GM21360 (cell line): ENCODE measurements around the gene APOBEC3F.

Source experiments
- ATAC-seq: cut with Tn5 transposase; IDR thresholded peaks from one replicate; pipeline ENCODE4 v1.9.1; 2021; ENCODE audit warnings: mild to moderate bottlenecking, moderate library complexity; ENCODE audit not compliant: unreplicated experiment

Gene APOBEC3F

GRCh38 chr22:39090426-39091064 lies 49.9 kb downstream of the APOBEC3F start:
- ATAC-seq: no peak

- no peak for ATAC-seq
These were observed 50.7 kb downstream of the APOBEC3F start for GRCh38 chr22:39091126-39092081.

- ATAC-seq: no peak
These were observed 51.6 kb downstream of the APOBEC3F start for GRCh38 chr22:39092111-39092862.

- no peak for ATAC-seq
These were observed 54.2 kb downstream of the APOBEC3F start for GRCh38 chr22:39094717-39095389.

GRCh38 chr22:39095971-39096370 lies 55.3 kb downstream of the APOBEC3F start:
- no peak for ATAC-seq

- ATAC-seq: no peak
These were observed 56.7 kb downstream of the APOBEC3F start, which contains the start of gene APOBEC3H for GRCh38 chr22:39097098-39098020. Gene APOBEC3H (plus strand): TSS chr22:39097244. CDS start chr22:39100279, 3,035 bp downstream.

- no peak for ATAC-seq
These were observed 57.4 kb downstream of the APOBEC3F start for GRCh38 chr22:39098026-39098425.

GRCh38 chr22:39098576-39098975 lies 57.9 kb downstream of the APOBEC3F start:
- ATAC-seq: no peak

GRCh38 chr22:39101226-39101625 lies 60.6 kb downstream of the APOBEC3F start:
- ATAC-seq: no peak

GRCh38 chr22:39103431-39103830 lies 62.8 kb downstream of the APOBEC3F start:
- ATAC-seq: no peak
